NOMO-1 treated with dmso at 0.1 percent for 144 hours (cell line): Measurements from ENCODE around the gene SUPT6H.
"Not testable (repeated sequence)": the region's sequence is repeated elsewhere in the genome, so short reads cannot be mapped to it uniquely, and the experiment has no call there.

ENCODE experiments used
- DNase-seq: peaks from one replicate; lab custom pipeline; 2025; ENCODE audit not compliant: unreplicated experiment; lab: John Stamatoyannopoulos, UW

SUPT6H gene

DNA sequence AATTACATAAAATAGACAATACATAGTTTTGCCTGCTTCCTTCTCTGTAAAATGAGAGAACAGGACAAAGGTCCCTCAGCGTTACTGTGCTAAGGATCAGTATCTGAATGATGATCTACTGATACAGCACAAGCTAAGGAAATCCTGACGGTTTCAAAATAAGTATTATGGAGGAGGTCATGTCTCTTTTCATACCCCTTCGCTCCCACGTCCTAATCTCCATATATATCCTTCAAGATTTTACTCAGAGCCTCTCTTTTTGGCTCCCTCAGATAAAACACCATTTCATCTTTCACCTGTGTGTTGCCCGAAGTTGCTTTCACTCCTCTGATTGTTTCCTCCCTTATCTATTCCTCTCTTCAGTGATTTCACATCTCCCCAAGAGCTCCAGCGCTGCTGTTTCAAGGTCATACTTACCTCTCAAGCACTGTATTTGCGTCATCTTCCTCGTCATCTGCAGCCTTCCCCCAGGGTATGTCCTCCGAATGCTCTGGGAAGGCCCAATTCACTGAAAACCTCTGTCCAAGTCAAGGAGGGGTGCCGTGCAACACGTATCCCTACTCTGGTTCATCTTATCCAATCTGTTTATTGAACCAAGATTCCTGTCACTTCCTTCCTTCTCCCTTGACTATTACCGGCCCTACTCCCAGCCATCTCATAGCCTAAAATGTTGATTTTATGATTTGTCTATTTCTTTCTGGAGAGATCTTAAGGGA, 15.8 kb upstream of the SUPT6H start:
- no peak for DNase-seq

DNA sequence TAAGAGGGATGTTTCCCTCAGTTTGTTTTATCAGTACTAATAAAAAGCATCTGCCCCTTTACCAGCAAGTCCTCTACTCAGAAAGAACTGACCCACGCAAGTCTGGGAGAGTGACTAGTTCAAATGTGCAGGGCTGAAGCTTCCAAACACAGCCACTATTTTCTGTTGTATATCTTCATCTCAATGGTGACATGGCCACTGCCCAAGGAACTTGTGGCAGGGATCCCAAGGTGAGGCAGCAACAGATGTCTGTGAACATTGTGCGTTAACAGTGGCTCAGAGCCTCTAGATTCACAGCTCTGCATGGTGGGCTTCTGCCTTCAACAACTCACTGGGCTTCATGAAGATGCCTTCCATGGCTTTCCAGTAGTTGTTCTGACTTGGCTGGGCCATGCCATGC, 13.3 kb upstream of the SUPT6H start:
- no peak for DNase-seq

DNA sequence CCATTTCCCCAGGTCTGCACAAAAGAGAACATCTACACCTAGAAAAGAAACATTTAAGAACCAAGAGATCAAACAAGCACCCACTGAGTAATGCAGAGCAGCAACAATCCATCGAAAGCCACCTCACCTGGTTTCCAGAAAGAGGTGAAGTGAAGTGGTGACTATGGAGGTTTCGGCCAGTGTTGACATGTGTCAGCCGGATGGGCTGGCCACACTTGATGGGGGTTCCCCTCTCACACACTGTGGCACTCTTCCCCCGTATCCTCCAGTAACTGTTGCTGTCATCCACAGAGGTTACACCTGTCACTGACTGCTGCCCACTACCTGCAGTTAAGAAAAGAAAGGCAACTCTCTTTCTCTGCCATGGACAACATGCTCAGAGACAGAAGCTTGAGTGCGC, 6.8 kb upstream of the SUPT6H start:
- no peak for DNase-seq

DNA sequence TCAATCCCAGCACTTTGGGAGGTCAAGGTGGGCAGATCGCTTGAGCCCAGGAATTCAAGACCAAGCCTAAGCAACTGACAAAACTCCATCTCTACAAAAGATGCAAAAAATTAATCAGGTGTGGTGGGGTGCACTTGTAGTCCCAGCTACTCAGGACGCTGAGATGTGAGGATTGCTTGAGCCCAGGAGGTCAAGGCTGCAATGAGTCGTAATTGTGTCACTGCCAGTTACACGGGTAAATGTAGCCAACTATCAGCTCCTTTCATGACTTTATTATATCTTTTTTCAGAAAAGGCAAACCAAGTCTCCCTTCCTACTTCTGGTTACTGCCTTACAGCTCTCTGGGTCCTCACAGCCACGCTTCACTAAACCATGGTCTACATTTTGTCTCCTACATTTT, 4.2 kb upstream of the SUPT6H start:
- DNase-seq: no peak

DNA sequence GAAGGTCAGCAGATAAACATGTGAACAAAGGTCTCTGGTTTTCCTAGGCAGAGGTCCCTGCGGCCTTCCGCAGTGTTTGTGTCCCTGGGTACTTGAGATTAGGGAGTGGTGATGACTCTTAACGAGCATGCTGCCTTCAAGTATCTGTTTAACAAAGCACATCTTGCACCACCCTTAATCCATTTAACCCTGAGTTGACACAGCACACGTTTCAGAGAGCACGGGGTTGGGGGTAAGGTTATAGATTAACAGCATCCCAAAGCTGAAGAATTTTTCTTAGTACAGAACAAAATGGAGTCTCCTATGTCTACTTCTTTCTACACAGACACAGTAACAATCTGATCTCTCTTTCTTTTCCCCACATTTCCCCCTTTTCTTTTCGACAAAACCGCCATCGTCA, 3.7 kb upstream of the SUPT6H start:
- DNase-seq: not testable (repeated sequence)

DNA sequence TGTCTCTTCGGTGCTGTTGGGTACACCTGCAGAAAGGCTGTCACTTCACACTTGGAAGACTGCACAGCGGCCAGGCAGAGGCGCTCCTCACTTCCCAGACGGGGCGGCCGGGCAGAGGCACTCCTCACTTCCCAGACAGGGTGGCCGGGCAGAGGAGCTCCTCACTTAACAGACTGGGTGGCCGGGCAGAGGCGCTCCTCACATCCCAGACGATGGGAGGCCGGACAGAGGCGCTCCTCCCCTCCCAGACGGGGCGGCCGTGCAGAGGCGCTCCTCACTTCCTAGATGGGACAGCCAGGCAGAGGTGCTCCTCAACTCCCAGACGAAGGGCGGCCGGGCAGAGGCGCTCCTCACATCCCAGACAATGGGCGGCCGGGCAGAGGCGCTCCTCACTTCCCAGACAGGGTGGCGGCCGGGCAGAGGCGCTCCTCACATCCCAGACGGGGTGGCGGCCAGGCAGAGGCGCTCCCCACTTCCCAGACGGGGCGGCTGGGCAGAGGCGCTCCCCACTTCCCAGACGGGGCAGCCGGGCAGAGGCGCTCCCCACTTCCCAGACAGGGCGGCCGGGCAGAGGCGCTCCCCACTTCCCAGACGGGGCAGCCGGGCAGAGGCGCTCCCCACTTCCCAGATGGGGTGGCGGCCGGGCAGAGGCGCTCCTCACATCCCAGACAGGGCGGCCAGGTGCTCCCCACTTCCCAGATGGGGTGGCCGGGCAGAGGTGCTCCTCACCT, 3.1 kb upstream of the SUPT6H start:
- DNase-seq: not testable (repeated sequence)

DNA sequence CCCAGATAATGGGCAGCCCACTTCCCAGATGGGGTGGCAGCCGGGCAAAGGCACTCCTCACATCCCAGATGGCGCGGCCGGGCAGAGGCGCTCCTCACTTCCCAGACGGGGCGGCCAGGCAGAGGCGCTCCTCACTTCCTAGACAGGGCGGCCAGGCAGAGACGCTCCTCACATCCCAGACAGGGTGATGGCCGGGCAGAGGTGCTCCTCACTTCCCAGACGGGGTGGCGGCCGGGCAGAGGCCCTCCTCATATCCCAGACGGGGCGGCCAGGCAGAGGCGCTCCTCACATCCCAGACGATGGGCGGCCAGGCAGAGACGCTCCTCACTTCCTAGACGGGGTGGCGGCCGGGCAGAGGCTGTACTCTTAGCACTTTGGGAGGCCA, 2.5 kb upstream of the SUPT6H start:
- DNase-seq: not testable (repeated sequence)

DNA sequence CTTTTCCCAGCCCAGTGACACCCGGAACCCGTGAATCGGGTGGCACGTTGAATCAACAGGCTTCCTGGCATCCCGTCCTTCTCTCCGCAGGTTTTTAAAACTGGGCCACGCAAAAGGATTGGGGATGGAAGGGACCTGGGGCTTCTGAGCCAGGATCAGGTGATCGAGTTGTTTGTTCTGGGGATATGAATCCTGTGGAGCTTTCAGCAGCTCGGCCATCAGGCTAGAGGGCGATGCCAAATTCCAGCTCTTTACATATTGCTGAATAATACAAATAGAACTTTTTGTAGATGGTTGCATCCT, 473 bp downstream of the SUPT6H start:
- DNase-seq: no peak

DNA sequence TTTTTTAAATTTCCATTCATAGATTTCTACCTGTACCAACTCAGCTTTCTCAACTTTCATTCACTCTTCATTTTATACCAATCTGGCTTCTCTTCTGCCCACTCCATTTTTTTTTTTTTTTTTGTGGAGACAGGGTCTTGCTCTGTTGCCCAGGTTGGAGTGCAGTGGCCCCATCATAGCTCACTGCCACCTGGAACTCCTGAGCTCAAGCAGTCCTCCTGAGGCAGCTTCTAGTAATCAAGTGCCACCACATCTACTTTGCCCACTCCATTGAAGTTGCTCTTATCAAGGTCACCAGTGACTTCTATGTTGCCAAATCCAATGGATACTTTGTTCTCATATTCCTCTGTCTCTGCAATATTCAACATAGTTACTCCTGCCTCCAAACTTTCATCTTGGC, 1.7 kb downstream of the SUPT6H start:
- no peak for DNase-seq

DNA sequence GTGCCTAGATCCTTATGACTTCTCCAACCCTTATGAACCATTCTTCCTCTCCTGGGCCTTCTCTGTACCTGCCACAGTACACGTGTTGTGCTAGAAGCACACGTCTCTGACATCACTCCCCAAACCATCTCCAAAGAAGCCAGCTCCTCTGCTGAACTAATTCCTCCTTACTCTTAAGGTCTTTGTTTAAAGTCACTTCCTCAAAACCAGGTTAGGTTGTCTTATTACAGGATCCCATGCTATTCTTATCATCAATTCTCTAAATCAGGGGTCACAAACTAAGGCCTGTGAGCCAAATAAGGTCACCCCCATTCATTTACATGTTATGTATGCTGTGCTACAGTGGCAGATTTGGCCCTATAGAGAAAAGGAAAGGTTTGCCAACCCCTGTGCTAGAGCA, 4.0 kb downstream of the SUPT6H start:
- DNase-seq: no peak

DNA sequence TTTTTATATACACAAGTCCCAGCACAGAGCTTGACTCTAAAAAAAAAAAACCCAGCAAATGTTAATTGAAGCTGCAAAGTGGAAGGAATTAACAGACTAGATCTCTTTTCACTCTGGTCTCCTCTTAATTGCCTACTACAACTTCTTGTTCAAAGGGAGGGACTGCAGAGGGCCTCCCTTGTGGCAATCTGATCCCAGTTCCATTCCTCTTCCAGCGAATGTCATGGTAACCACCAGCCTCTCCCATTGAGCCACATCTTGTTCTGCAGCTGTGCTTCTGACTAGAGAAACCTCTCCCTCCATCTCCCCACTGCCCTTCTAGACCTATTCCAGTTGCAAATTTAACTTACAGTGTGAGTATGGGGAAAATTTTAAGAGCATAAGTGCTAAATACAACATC, 5.9 kb downstream of the SUPT6H start:
- DNase-seq: no peak

DNA sequence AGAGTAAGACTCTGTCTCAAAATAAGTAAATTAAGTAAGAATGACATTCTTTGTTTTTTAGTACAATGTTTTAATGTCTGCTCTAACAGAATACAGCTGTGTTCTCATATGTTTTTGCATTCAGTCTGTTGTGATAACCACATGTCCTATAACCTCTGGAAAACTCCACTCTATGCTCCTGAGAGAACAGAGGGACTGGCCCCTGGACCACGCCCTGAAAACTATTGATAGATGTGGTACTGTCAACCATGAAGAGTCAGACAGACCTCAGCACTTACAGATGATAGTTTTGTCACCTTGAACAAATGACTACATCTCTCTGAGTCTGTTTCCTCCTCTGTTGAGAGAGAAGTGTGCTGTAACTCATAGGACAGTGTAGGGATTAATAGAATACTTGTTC, 7.9 kb downstream of the SUPT6H start:
- no peak for DNase-seq

DNA sequence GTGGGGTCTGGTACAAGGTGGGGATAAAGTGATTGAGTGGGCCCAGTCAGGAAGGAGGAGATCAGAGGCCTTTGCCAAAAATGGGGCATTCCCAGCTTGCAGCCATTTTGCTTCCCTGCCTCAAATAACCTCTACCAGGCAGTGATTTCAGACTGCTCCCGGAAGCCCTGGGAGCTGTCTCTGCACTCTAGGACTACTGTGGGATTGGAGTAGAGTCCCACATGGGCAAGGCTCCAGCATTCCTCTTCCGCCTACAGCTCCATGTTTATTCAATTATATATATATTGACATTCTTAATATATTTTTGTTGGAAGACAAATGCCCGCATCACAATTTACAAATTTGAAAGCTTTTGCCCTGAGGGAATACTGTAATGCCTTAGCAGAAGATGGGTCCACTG, 13.5 kb downstream of the SUPT6H start:
- no peak for DNase-seq

DNA sequence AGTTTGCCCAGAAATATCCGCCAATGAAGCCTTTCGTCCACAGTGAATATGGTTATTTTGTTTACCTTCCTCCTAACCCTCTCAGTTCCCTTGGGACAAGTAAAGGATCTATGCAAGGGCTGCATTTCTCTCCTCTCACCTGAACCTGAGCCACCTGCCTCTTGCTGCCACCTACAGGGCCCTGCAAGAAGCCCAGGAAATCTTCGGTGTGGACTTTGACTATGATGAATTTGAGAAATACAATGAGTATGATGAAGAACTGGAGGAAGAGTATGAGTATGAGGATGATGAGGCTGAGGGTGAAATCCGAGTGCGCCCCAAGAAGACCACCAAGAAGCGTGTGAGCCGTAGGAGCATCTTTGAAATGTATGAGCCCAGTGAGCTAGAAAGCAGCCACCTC, 14.0 kb downstream of the SUPT6H start:
- DNase-seq: no peak

DNA sequence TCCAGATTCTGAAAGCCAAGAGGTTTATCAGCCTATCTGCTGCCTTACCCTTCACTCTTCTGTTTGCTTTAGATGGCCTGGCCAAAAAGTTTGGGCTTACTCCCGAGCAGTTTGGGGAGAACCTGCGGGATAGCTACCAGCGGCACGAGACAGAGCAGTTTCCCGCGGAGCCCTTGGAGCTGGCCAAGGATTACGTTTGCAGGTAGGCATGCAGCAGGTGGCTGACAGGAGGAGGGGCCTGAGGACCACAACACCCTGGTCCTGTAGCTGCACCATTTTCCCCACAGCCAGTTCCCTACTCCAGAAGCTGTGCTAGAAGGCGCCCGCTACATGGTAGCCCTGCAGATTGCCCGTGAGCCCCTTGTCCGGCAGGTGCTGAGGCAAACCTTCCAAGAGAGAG, 20.6 kb downstream of the SUPT6H start:
- no peak for DNase-seq

DNA sequence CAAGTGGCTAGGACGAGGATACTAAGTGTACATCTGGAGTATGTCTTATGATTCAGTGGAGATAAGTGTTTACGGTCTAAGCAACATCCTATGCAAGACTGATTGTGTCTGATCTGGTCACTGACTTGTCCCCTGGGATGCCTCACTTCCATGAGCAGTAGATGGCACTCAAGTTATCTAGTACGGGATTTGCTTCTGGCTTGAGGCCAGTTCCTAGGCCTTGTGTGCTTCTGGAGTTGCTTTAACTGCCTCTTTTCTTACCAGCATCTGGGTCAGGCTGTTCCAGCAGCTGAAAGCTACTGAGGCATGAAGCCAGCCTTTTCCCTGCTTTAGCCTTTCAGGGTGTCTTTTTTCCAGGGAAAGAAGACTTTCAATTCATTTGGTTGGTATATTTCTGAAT, 23.0 kb downstream of the SUPT6H start:
- DNase-seq: no peak

DNA sequence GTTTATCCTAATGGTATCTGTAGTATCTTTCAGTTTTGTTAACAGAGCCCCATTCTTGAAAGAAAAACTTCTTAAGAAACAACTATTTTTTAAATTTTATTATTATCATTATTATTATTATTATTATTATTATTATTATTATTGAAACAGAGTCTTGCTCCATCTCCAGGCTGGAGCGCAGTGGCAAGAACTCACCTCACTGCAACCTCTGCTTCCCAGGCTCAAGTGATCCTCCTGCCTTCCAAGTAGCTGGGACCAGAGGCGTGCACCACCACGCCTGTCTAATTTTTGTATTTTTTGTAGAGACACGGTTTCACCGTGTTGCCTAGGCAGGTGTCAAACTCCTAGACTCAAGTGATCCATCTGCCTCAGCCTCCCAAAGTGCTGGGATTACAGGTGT, 23.4 kb downstream of the SUPT6H start:
- no peak for DNase-seq

DNA sequence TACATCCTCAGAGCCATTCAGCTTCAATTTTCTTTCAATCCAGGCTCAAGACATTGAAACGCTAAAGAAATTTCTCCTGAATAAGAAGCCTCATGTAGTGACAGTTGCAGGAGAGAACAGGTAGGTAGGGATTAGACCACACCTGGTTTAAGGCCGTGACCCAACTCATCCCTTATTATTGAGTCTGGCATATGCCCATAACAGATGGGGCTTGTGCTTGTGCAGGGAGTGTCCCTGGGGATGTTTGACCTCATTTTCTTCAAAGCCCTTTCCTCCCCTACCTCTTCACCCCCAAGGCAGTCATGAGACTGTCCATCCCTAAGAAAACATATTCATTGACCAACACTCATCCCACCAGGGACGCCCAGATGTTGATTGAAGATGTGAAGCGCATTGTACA, 24.3 kb downstream of the SUPT6H start:
- DNase-seq: no peak

DNA sequence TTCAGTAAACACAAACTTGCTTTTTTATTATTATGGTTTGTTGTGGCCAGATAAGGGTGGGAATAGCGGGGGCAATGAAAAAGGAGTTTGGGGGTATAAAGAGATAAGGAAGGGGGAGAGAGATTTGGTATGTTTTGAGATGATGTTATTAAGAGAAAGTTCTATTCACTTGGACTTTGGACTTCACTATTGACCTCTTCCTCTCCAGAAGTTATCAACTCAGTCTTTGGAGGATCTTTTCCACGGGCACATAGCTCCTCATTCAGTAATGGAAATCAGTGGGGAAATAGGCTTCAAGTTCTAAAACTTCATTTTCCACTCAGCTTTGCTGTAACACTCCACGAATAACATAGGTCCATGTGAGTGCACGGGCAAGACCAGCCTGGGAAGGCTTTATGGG, 26.5 kb downstream of the SUPT6H start:
- DNase-seq: no peak

DNA sequence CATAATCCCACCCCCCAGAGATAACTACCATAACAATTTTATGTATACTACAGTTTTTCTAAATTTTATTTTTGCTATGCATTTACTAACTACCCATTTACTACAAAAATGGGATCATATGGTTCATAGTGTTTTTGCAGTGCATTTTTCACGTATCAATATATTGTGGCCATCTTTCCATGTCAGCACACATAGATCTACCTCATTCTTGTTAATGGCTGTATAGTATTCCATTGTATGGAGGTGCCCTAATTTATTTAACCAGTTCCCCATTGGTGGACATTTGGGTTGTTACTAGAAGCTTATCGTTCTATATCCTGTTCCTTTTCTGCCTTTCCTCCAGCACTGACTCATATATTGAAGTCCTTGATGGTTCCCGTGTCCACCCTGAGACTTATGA, 27.0 kb downstream of the SUPT6H start:
- DNase-seq: no peak

DNA sequence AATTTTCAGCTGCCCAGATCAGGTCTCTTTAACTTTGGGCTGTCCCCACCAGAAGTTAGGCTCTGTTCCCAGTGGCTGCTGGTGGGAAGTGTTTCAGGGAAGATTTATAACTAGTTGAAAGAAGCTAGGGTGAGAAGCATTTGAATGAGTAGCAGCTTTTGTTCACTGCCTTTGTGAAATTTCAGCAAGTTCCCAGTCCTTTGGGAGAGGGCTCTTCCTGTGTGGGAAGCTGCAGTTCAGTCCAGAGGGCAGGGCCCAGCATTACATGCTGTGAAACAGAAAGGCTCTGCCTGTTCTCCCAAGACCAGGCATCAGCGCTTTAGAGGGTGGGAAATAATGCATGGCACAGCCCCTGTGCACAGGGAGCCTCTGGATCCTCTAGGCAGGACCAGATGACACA, 31.9 kb downstream of the SUPT6H start:
- no peak for DNase-seq

DNA sequence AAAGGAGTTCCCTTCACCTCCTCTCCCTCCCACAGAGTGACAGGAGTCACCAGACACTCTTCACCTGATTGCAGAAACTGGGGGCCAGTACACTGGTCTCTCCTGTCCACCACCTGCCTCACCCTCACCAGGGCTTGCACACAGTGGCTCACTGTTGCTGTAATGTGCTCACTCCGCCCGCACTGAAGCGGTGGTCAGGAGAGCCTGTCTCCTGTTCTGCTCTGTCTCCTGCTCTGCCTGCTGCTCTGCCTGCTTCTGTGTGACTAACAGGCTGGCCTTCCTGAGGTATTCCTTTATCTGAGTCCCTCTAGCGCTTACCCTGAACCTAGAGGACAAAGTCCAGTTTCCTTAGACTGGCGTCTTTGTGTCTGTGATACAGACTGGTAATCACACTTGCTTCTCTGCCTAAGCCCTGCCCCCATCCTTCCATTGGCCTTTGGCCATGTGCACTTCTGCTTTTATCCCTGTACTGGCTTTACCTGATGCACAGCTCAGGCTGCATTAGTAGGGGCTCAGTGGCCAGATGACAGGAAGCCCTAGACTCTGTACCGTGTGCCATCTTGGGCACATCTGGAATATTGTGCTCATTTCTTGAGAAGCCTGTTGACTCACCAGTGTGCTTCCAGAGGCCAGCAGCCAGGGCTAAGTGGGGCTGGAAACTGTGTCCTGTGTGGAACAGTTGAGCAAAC, 36.4 kb downstream of the SUPT6H start:
- peak; percentile 19 for DNase-seq

DNA sequence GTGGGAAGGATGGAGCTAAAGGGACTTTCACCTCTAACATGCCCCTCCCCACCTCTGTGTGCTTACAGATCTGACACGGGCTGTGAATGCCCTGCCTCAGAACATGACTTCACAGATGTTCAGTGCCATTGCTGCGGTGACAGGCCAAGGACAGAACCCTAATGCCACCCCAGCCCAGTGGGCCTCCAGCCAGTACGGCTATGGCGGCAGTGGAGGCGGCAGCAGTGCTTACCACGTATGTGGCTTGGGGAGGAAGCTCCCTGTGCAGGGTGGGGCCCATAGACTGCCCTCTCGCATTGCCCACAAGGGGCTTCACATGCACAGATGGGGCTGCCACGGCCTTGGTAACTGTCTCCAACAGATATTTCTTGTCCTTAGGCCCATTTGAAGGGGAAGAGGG, 38.3 kb downstream of the SUPT6H start:
- DNase-seq: no peak
